NT2/D1 (cell line): ENCODE data around the gene STAT5B.
"Not testable (repeated sequence)": the region's sequence is repeated elsewhere in the genome, so short reads cannot be mapped to it uniquely, and the experiment has no call there.

Source experiments
- DNase-seq: peaks from one replicate; pipeline ENCODE4 v3.0.0-alpha.2; 2011; ENCODE audit warnings: low read depth, low spot score
- H3K27me3 ChIP-seq: 2 replicates; pipeline ENCODE4 v1.6.0; 2011; ENCODE audit warnings: mild to moderate bottlenecking; ENCODE audit not compliant: insufficient read length, insufficient read depth
- H3K36me3 ChIP-seq: 2 replicates; pipeline ENCODE4 v1.6.1; 2011; ENCODE audit warnings: mild to moderate bottlenecking, low read length, mixed read lengths; ENCODE audit not compliant: insufficient read depth, insufficient read length
- H3K4me1 ChIP-seq: 2 replicates; pipeline ENCODE4 v1.5.1; 2011; ENCODE audit not compliant: insufficient read depth, insufficient read length
- H3K4me3 ChIP-seq: 2 replicates; pipeline ENCODE4 v1.5.1; 2011; ENCODE audit warnings: low read depth; ENCODE audit not compliant: insufficient read length
- H3K9ac ChIP-seq: 2 replicates; pipeline ENCODE4 v1.6.0; 2011; ENCODE audit warnings: low read depth; ENCODE audit not compliant: insufficient read length
- H3K9me3 ChIP-seq: 2 replicates; pipeline ENCODE4 v1.5.1; 2011; ENCODE audit warnings: mild to moderate bottlenecking, low read length; ENCODE audit not compliant: insufficient read depth
- SUZ12 ChIP-seq: IDR thresholded peaks from 2 replicates; pipeline ENCODE4 v1.6.1; 2011; ENCODE audit not compliant: insufficient read length, insufficient read depth; ENCODE audit errors: extremely low read depth
- YY1 ChIP-seq: IDR thresholded peaks from 2 replicates; pipeline ENCODE4 v1.6.1; 2011; ENCODE audit not compliant: insufficient read length, insufficient read depth
- ZNF274 ChIP-seq: IDR thresholded peaks from 2 replicates; pipeline ENCODE4 v1.6.1; 2011; ENCODE audit warnings: mild to moderate bottlenecking, low read depth, low read length

The STAT5B gene

DNA sequence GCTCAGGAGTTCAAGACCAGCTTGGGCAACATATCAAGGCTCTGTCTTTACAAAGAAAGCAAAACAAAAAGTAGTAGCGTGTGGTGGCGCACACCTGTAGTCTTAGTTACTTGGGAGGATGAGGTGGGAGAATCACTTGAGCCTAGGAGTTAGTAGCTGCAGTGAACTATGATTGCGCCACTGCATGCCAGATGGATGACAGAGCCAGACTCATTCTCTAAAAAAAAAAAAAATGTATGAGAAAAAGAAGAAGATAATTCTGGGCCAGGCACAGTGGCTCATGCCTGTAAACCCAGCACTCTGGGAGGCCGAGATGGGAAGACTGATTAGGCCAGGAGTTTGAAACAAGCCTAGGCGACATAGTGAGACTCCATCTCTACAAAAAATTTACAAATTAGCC lies 28.5 kb downstream of the STAT5B start:
- Histone ChIP-seq H3K36me3 (no peaks in the 10 kb centered on the region), H3K9ac (no peak overlapping the region), H3K27me3 (no peaks in the 10 kb centered on the region), H3K4me3 (no peak overlapping the region), H3K9me3 (peaks cover 5% of the 10 kb centered on the region; the same call in 1 of the 2 replicates), H3K4me1 (peaks cover 5% of the 10 kb centered on the region)
- no peak for DNase-seq
- no peak for TF ChIP-seq YY1
- no peak for TF ChIP-seq ZNF274
- no peak for TF ChIP-seq SUZ12

DNA sequence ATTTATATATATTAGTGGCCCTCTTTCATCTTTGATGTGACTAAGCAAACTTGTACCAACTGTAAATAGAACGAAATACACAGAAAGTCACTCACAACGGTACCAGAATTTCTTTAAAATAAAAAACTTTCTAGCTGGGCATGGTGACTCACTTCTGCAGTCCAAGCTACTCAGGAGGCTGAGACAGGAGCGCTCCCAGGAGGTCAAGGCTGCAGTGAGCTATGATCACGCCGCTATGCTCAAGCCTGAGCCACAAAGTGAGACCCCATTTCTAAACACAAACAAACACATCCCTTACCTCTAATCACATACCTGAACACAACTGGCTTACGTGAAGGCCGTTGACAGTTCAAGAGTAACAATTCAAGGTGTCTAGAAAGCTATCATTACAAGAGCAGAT lies 29.7 kb downstream of the STAT5B start:
- Histone ChIP-seq H3K4me1 (peaks cover 5% of the 10 kb centered on the region), H3K4me3 (no peak overlapping the region), H3K36me3 (no peaks in the 10 kb centered on the region), H3K9ac (no peak overlapping the region), H3K27me3 (no peaks in the 10 kb centered on the region), H3K9me3 (peaks cover 5% of the 10 kb centered on the region; the same call in 1 of the 2 replicates)
- DNase-seq, result no peak
- no peak for TF ChIP-seq YY1
- TF ChIP-seq SUZ12, result no peak
- no peak for TF ChIP-seq ZNF274

DNA sequence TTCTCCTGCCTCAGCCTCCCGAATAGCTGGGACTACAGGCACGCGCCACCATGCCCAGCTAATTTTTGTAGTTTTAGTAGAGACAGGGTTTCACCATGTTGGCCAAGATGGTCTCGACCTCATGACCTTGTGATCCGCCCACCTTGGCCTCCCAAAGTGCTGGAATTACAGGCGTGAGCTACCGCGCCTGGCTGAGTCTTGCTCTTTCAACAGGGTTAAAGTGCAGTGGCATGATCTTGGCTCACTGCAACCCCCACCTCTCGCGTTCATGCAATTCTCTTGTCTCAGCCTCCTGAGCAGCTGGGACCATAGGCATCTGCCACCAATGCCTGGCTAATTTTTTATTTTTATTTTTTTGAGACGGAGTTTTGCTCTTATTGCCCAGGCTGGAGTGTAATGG lies 31.0 kb downstream of the STAT5B start:
- not testable (repeated sequence) for H3K27me3 ChIP-seq, H3K36me3 ChIP-seq, H3K4me3 ChIP-seq, H3K4me1 ChIP-seq, H3K9ac ChIP-seq, DNase-seq, H3K9me3 ChIP-seq

DNA sequence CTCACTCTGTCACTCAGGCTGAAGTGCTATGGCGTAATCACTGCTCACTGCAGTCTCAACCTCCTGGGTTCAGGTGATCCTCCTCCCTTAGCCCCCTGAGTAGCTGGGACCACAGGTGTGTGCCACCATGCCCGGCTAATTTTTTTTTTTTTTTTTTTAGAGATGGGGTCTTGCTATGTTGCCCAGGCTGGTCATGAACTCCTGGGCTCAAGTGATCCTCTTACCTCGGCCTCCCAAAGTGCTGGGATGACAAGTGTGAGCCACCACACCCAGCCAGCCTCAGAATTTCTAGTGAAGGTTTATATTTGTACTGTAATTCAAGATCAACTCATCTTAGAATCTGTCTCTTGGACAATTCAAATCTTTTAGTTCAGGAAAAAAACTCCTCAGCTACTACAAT lies 32.1 kb downstream of the STAT5B start:
- not testable (repeated sequence) for H3K9me3 ChIP-seq, H3K4me1 ChIP-seq, H3K9ac ChIP-seq, DNase-seq, H3K36me3 ChIP-seq, H3K4me3 ChIP-seq, H3K27me3 ChIP-seq

DNA sequence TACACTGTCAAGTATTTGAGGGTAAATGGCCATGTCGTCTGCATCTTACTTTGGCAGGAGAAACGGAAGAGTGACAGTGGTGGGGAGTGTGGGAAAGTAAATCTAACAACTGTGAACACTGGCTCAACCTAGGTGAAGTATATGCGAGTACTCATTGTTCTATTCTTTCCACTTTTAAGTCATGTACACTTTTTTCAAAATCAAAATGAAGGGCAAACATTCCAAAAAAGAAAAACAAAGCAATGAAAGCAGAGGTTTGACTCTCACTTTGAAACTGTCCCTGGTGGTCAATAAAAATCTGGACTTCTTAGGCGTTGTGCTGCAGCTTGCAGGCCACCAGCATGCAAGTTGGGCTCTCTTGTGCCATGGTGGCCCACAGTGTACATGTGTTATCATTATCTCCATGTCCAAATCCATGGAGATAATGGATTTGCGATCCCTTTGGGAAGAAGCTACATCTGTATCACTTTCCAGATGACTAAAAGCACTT lies 32.7 kb downstream of the STAT5B start:
- no peak overlapping the region for H3K9ac ChIP-seq
- no peaks in the 10 kb centered on the region for H3K36me3 ChIP-seq
- no peaks in the 10 kb centered on the region for H3K27me3 ChIP-seq
- DNase-seq, result no peak
- peaks cover 4% of the 10 kb centered on the region for H3K4me1 ChIP-seq
- no peak overlapping the region for H3K4me3 ChIP-seq
- TF ChIP-seq YY1, result no peak
- no peak for TF ChIP-seq SUZ12
- TF ChIP-seq ZNF274, result no peak
- peaks cover 5% of the 10 kb centered on the region; the same call in 1 of the 2 replicates for H3K9me3 ChIP-seq

DNA sequence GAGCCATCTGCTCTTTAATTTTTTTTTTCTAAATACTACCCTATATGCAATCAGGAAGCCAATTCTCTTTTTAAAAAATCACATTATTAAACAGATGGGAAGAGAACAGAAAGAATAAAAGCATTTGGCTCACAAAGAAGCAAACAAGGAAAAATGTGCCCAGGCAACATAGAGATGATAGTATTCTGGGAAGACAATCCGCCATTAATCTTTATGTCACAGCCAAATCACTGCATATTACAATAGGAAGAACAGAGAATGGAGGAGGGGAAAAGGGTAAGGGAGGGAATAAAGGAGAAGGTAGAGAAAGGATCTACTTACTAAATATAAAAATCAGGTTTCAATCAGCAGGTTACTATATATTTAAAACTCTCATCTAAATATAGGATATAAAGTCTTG lies 34.3 kb downstream of the STAT5B start:
- Histone ChIP-seq H3K4me3 (no peak overlapping the region), H3K4me1 (peaks cover 2% of the 10 kb centered on the region), H3K9ac (no peak overlapping the region), H3K36me3 (no peaks in the 10 kb centered on the region), H3K9me3 (no peaks in the 10 kb centered on the region), H3K27me3 (no peaks in the 10 kb centered on the region)
- TF ChIP-seq YY1, result no peak
- TF ChIP-seq SUZ12, result no peak
- no peak for TF ChIP-seq ZNF274
- DNase-seq, result no peak

DNA sequence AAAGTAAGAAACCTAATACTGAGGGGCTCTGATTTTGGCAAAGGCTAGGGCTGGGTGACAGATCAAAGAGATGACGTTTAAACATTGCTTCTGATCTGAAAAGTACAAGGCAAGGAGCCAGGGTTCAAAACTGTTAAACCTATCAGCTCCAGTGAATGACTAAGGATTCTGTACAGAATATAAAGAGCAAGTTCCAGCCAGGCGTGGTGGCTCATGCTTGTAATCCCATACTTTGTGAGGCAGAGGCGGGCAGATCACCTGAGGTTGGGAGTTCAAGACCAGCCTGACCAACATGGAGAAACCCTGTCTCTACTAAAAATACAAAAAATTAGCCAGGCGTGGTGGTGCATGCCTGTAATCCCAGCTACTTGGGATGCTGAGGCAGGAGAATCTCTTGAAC lies 35.3 kb downstream of the STAT5B start:
- not testable (repeated sequence) for H3K4me3 ChIP-seq, H3K9ac ChIP-seq, H3K9me3 ChIP-seq, H3K36me3 ChIP-seq, H3K27me3 ChIP-seq, H3K4me1 ChIP-seq, DNase-seq

DNA sequence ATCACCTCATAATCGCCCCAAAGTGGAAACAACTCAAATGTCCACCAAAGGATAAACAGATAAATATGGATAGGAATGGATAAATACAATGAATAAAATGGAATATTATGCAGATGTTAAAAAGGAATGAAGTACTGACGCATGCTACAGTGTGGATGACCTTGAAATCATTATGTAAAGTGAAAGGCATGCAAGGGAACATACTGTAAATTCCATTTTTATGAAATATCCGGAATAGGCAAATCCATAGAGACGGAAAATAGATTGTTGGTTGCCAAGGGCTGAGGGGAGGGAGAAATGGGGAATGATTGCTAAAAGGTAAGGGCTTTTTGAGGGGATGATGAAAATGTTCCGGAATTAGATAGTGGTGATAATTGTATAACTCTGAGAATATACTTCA lies 36.0 kb downstream of the STAT5B start:
- H3K36me3 ChIP-seq, result no peaks in the 10 kb centered on the region

DNA sequence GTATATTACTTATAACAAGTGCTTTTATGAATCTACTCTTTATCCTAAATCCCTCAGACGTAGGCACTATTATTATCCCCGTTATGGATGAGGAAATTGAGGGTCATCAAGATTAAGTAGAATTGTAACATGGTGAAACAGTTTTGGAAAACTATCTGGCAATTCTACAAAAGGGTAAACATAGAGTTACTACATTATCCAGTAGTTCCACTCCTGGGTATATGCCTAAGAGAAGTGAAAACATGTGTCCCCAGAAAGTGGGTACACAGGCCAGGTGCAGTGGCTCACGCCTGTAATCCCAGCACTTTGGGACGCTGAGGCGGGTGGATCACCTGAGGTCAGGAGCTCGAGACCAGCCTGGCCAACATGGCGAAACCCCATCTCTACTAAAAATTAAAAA lies 36.6 kb downstream of the STAT5B start:
- H3K4me3 ChIP-seq, H3K27me3 ChIP-seq, H3K36me3 ChIP-seq, DNase-seq, H3K4me1 ChIP-seq, H3K9me3 ChIP-seq, H3K9ac ChIP-seq: not testable (repeated sequence)

More for the DNA sequence above, 36.0 kb downstream of the STAT5B start:
- Histone ChIP-seq H3K9me3 (no peaks in the 10 kb centered on the region), H3K4me1 (peaks cover 2% of the 10 kb centered on the region), H3K27me3 (no peaks in the 10 kb centered on the region), H3K4me3 (no peak overlapping the region), H3K9ac (no peak overlapping the region)
- DNase-seq, result no peak
- TF ChIP-seq SUZ12 (no peak), ZNF274 (no peak), YY1 (no peak)
